SU-DHL-6 (cell line): ENCODE measurements around the gene QPCTL.

Experiments used
- H2AFZ ChIP-seq: fragments of 200-600 bp; sonication (generic); 2 replicates; pipeline ENCODE4 v1.6.1; 2014; ENCODE audit warnings: low read depth, mild to moderate bottlenecking, moderate library complexity, mixed read lengths, antibody characterized with exemption, low read length; ENCODE audit not compliant: severe bottlenecking
- H3F3A ChIP-seq: fragments of 200-600 bp; shearing (Covaris generic); 2 replicates; pipeline ENCODE4 v1.6.0; 2016; ENCODE audit warnings: antibody characterized with exemption, mild to moderate bottlenecking; ENCODE audit not compliant: insufficient read depth
- H3K27ac ChIP-seq: fragments of 200-600 bp; sonication (generic); 2 replicates; pipeline ENCODE4 v1.5.1; 2016; ENCODE audit warnings: low read depth, mild to moderate bottlenecking, low read length, moderate library complexity, mixed read lengths
- H3K27me3 ChIP-seq: fragments of 200-600 bp; sonication (generic), shearing (Covaris generic); 2 replicates; pipeline ENCODE4 v1.6.0; 2014; ENCODE audit warnings: mild to moderate bottlenecking, low read length
- H3K36me3 ChIP-seq: fragments of 200-600 bp; sonication (generic); 2 replicates; pipeline ENCODE4 v1.6.1; 2014; ENCODE audit warnings: mild to moderate bottlenecking, low read length, mixed read lengths
- H3K4me2 ChIP-seq: fragments of 300-600, 200-600 bp; shearing (Covaris generic), sonication (generic); 2 replicates; pipeline ENCODE4 v1.6.0; 2014; ENCODE audit warnings: low read length, low read depth, mild to moderate bottlenecking; ENCODE audit not compliant: poor library complexity, severe bottlenecking
- H3K4me3 ChIP-seq: fragments of 200-600 bp; sonication (generic); 2 replicates; pipeline ENCODE4 v1.5.1; 2014; ENCODE audit warnings: antibody characterized with exemption, low read length, mild to moderate bottlenecking, mixed read lengths; ENCODE audit not compliant: insufficient read depth, poor library complexity, severe bottlenecking
- H3K79me2 ChIP-seq: fragments of 200-600 bp; sonication (generic); 2 replicates; pipeline ENCODE4 v1.6.1; 2014; ENCODE audit warnings: mild to moderate bottlenecking, low read length, moderate library complexity; ENCODE audit not compliant: insufficient read depth
- H3K9ac ChIP-seq: fragments of 200-600 bp; sonication (generic); 2 replicates; pipeline ENCODE4 v1.7.0; 2014; ENCODE audit warnings: mild to moderate bottlenecking, low read length
- H3K9me2 ChIP-seq: fragments of 200-600 bp; sonication (generic); replicated peaks from 2 replicates; pipeline ENCODE4 v1.6.1; 2014; ENCODE audit warnings: low read length; ENCODE audit not compliant: insufficient read depth
- H3K9me3 ChIP-seq: fragments of 200-600 bp; sonication (generic); 2 replicates; pipeline ENCODE4 v1.6.1; 2014; ENCODE audit warnings: low read length, mixed read lengths; ENCODE audit not compliant: insufficient read depth
- H4K20me1 ChIP-seq: fragments of 200-600 bp; sonication (generic); 2 replicates; pipeline ENCODE4 v1.6.1; 2014; ENCODE audit warnings: low read depth, mild to moderate bottlenecking, antibody characterized with exemption, low read length, moderate library complexity, mixed read lengths
- CTCF ChIP-seq: fragments of 200-600 bp; sonication (generic); IDR thresholded peaks from one replicate; pipeline ENCODE4 v1.5.1; 2017; ENCODE audit warnings: antibody characterized with exemption, mild to moderate bottlenecking, low read length, moderate library complexity; ENCODE audit not compliant: insufficient read depth, poor library complexity, severe bottlenecking
- EZH2phosphoT487 ChIP-seq: fragments of 200-600 bp; sonication (generic), shearing (Covaris generic); conservative IDR thresholded peaks from 2 replicates; pipeline ENCODE4 v1.6.1; 2018; ENCODE audit warnings: mild to moderate bottlenecking, antibody characterized with exemption, low read length, moderate library complexity, mixed read lengths

Gene QPCTL

GRCh38 chr19:45712699-45713067 is 20.2 kb downstream of the QPCTL start:
- TF ChIP-seq CTCF (no peak), EZH2phosphoT487 (no peak)
- H3K79me2 ChIP-seq: peaks cover 49% of the 10 kb centered on the region
- H2AFZ ChIP-seq: no peak overlapping the region
- no peak overlapping the region for H3K27ac ChIP-seq
- peaks cover 24% of the 10 kb centered on the region for H3F3A ChIP-seq
- no peaks in the 10 kb centered on the region for H3K36me3 ChIP-seq
- H3K4me3 ChIP-seq: no peak overlapping the region
- no peak overlapping the region for H3K4me2 ChIP-seq
- no peak overlapping the region for H3K9ac ChIP-seq
- no peaks in the 10 kb centered on the region for H4K20me1 ChIP-seq
- no peaks in the 10 kb centered on the region for H3K9me3 ChIP-seq
- H3K9me2 ChIP-seq: no peaks in the 10 kb centered on the region
- no peaks in the 10 kb centered on the region for H3K27me3 ChIP-seq

- no peak overlapping the region for H3K27ac ChIP-seq
- H3K4me2 ChIP-seq: no peak overlapping the region
- no peak overlapping the region for H3K9ac ChIP-seq
- H4K20me1 ChIP-seq: no peaks in the 10 kb centered on the region
- H3K79me2 ChIP-seq: peaks cover 52% of the 10 kb centered on the region
- peaks cover 21% of the 10 kb centered on the region; the same call in 1 of the 2 replicates for H3F3A ChIP-seq
- H3K9me3 ChIP-seq: no peaks in the 10 kb centered on the region
- H3K27me3 ChIP-seq: no peaks in the 10 kb centered on the region
- H3K4me3 ChIP-seq: no peak overlapping the region
- H3K9me2 ChIP-seq: no peaks in the 10 kb centered on the region
- TF ChIP-seq CTCF (no peak), EZH2phosphoT487 (no peak)
- H3K36me3 ChIP-seq: no peaks in the 10 kb centered on the region
- no peak overlapping the region for H2AFZ ChIP-seq
Measured at GRCh38 chr19:45713141-45713540, 20.7 kb downstream of the QPCTL start.

GRCh38 chr19:45715139-45715538 is 22.7 kb downstream of the QPCTL start:
- Histone ChIP-seq H3K9ac (no peak overlapping the region), H3F3A (peaks cover 18% of the 10 kb centered on the region), H3K79me2 (peaks cover 58% of the 10 kb centered on the region), H3K27ac (no peak overlapping the region), H3K36me3 (no peaks in the 10 kb centered on the region), H4K20me1 (no peaks in the 10 kb centered on the region), H2AFZ (no peak overlapping the region), H3K27me3 (no peaks in the 10 kb centered on the region), H3K4me3 (no peak overlapping the region), H3K9me2 (no peaks in the 10 kb centered on the region), H3K4me2 (no peak overlapping the region), H3K9me3 (no peaks in the 10 kb centered on the region)
- TF ChIP-seq EZH2phosphoT487 (no peak), CTCF (no peak)
